Skeletal muscle tissue (tissue), 4 donors: ENCODE results near the gene TMCC1. TPM values are rescaled to one million over a fixed set of nuclear protein-coding genes. Genes with fewer than 3 reads are reported as not detected.
"Not testable (repeated sequence)": the region's sequence is repeated elsewhere in the genome, so short reads cannot be mapped to it uniquely, and the experiment has no call there.

ENCODE experiments used
- H3K27ac ChIP-seq: one replicate; pipeline ENCODE4 v1.7.0; 2013; ENCODE audit warnings: mild to moderate bottlenecking, low read depth, low read length, inconsistent platforms
- H3K27me3 ChIP-seq, 3 donors: one replicate each; pipeline ENCODE4 v1.7.0; 2013; ENCODE audit warnings: low read length in 3 of 3; ENCODE audit not compliant: control insufficient read depth in 3 of 3, insufficient read depth in 3 of 3
- H3K36me3 ChIP-seq, 3 donors: one replicate each; pipeline ENCODE4 v1.7.0; 2013; ENCODE audit warnings: low read length in 3 of 3; ENCODE audit not compliant: control insufficient read depth in 3 of 3, insufficient read depth in 3 of 3
- H3K4me1 ChIP-seq, 3 donors: one replicate each; pipeline ENCODE4 v1.7.0; 2013; ENCODE audit warnings: low read length in 3 of 3, mild to moderate bottlenecking in 3 of 3; ENCODE audit not compliant: control insufficient read depth in 3 of 3, insufficient read depth in 3 of 3
- H3K4me3 ChIP-seq, 3 donors: one replicate each; pipeline ENCODE4 v1.7.0; 2013; ENCODE audit warnings: low read length in 3 of 3
- H3K9ac ChIP-seq, 3 donors: one replicate each; pipeline ENCODE4 v1.7.0; 2013; ENCODE audit warnings: low read length in 3 of 3, mild to moderate bottlenecking in 3 of 3, moderate library complexity in 2 of 3, low read depth in 1 of 3
- H3K9me3 ChIP-seq, 3 donors: one replicate each; pipeline ENCODE4 v1.7.0; 2013; ENCODE audit warnings: low read length in 3 of 3; ENCODE audit not compliant: control insufficient read depth in 3 of 3
- total RNA-seq: library from RNA; depleted of rRNA; stranded (reverse); fragments of >200 nt; gene quantifications from one replicate; pipeline ENCODE4 v1.2.3, GENCODE V29; 2014
- donor health status: Osteomylitis.

Gene TMCC1
- total RNA-seq, 1 donor from 2014 or later: 65.8 TPM

- peak overlapping the region; percentile 92 for H3K27ac ChIP-seq
- H3K36me3 ChIP-seq: no peaks in the 10 kb centered on the region
- H3K4me1 ChIP-seq: peaks cover 7 to 23% (median 17%) of the 10 kb centered on the region in 3 donors
Measured at GRCh38 chr3:129690406-129690805, 203.1 kb downstream of the TMCC1 start.

GRCh38 chr3:129689036-129689435 is 204.5 kb downstream of the TMCC1 start:
- peaks cover 11 to 29% (median 26%) of the 10 kb centered on the region in 3 donors for H3K4me1 ChIP-seq
- no peaks in the 10 kb centered on the region for H3K9me3 ChIP-seq
- H3K9ac ChIP-seq: peak overlapping the region in 2 of 3 donors; percentile 63 to 69
- H3K27me3 ChIP-seq: no peaks in the 10 kb centered on the region
- peak overlapping the region; percentile 92 for H3K27ac ChIP-seq
- H3K4me3 ChIP-seq: peak overlapping the region in 1 of 3 donors; percentile 55
- no peaks in the 10 kb centered on the region for H3K36me3 ChIP-seq

More at GRCh38 chr3:129690406-129690805, 203.1 kb downstream of the TMCC1 start:
- Histone ChIP-seq H3K9ac (no peak overlapping the region), H3K4me3 (no peak overlapping the region), H3K9me3 (no peaks in the 10 kb centered on the region), H3K27me3 (no peaks in the 10 kb centered on the region)

- H3K4me1 ChIP-seq: peaks cover 11 to 29% (median 26%) of the 10 kb centered on the region in 3 donors
- peak overlapping the region; percentile 63 to 79 (median 69) for H3K9ac ChIP-seq
- H3K4me3 ChIP-seq: peak overlapping the region; percentile 55 to 75 (median 72)
- H3K36me3 ChIP-seq: no peaks in the 10 kb centered on the region
- no peaks in the 10 kb centered on the region for H3K9me3 ChIP-seq
- H3K27ac ChIP-seq: peak overlapping the region; percentile 92
- no peaks in the 10 kb centered on the region for H3K27me3 ChIP-seq
Measured at GRCh38 chr3:129688271-129688895, 205.1 kb downstream of the TMCC1 start.

GRCh38 chr3:129687586-129688125 is 205.9 kb downstream of the TMCC1 start:
- H3K27me3 ChIP-seq: no peaks in the 10 kb centered on the region
- no peaks in the 10 kb centered on the region for H3K9me3 ChIP-seq
- peak overlapping the region; percentile 63 to 79 (median 69) for H3K9ac ChIP-seq
- peaks cover 11 to 29% (median 26%) of the 10 kb centered on the region in 3 donors for H3K4me1 ChIP-seq
- H3K27ac ChIP-seq: peak overlapping the region; percentile 92
- H3K36me3 ChIP-seq: no peaks in the 10 kb centered on the region
- H3K4me3 ChIP-seq: peak overlapping the region; percentile 55 to 75 (median 72)

GRCh38 chr3:129686941-129687340 is 206.6 kb downstream of the TMCC1 start:
- peak overlapping the region; percentile 92 for H3K27ac ChIP-seq
- no peaks in the 10 kb centered on the region for H3K27me3 ChIP-seq
- H3K36me3 ChIP-seq: no peaks in the 10 kb centered on the region
- peak overlapping the region; percentile 63 to 79 (median 69) for H3K9ac ChIP-seq
- no peaks in the 10 kb centered on the region for H3K9me3 ChIP-seq
- H3K4me1 ChIP-seq: peaks cover 11 to 29% (median 26%) of the 10 kb centered on the region in 3 donors
- peak overlapping the region; percentile 23 to 72 (median 55) for H3K4me3 ChIP-seq

- Histone ChIP-seq H3K9me3 (no peaks in the 10 kb centered on the region), H3K4me3 (no peak overlapping the region), H3K36me3 (no peaks in the 10 kb centered on the region), H3K27me3 (no peaks in the 10 kb centered on the region), H3K27ac (peak overlapping the region; percentile 43), H3K9ac (no peak overlapping the region), H3K4me1 (peaks cover 9 to 26% (median 23%) of the 10 kb centered on the region in 3 donors)
Measured at GRCh38 chr3:129684270-129684669, 209.2 kb downstream of the TMCC1 start.

- Histone ChIP-seq H3K4me1 (peaks cover 11 to 17% (median 16%) of the 10 kb centered on the region in 3 donors), H3K4me3 (no peak overlapping the region), H3K9me3 (no peaks in the 10 kb centered on the region), H3K27me3 (no peaks in the 10 kb centered on the region), H3K27ac (no peak overlapping the region), H3K9ac (no peak overlapping the region), H3K36me3 (no peaks in the 10 kb centered on the region)
Measured at GRCh38 chr3:129683201-129683600, 210.3 kb downstream of the TMCC1 start.

- H3K4me1 ChIP-seq: peaks cover 8 to 28% (median 15%) of the 10 kb centered on the region in 3 donors
- H3K9me3 ChIP-seq: no peaks in the 10 kb centered on the region
- H3K36me3 ChIP-seq: no peaks in the 10 kb centered on the region
- no peak overlapping the region for H3K9ac ChIP-seq
- H3K27me3 ChIP-seq: no peaks in the 10 kb centered on the region
- peak overlapping the region; percentile 12 for H3K27ac ChIP-seq
- H3K4me3 ChIP-seq: no peak overlapping the region
Measured at GRCh38 chr3:129676985-129677384, 216.5 kb downstream of the TMCC1 start.

GRCh38 chr3:129674798-129675123 is 218.8 kb downstream of the TMCC1 start:
- Histone ChIP-seq H3K36me3 (peaks cover 11% of the 10 kb centered on the region in 3 donors), H3K4me1 (peaks cover 11 to 42% (median 23%) of the 10 kb centered on the region in 3 donors)
- not testable (repeated sequence) for H3K27ac ChIP-seq, H3K27me3 ChIP-seq, H3K9me3 ChIP-seq, H3K4me3 ChIP-seq, H3K9ac ChIP-seq
